Right lung (tissue), 5 donors: Measurements from ENCODE around the gene LDLRAD3. TPM values are rescaled to one million over a fixed set of nuclear protein-coding genes. Genes with fewer than 3 reads are reported as not detected.

Experiments used
- DNase-seq, 2 donors: peaks; one replicate each; pipeline ENCODE4 v3.0.0-alpha.2; 2013
- polyA plus RNA-seq, 5 donors: library from polyadenylated mRNA; unstranded; fragments of 120-200 nt; gene quantifications; one replicate each; pipeline versions ENCODE4 v1.2.1 to v1.2.3, GENCODE V29; 2013; ENCODE audit warnings: inconsistent platforms in 1 of 5, low replicate concordance in 1 of 5; ENCODE audit not compliant: insufficient read length in 5 of 5, insufficient read depth in 1 of 5

Gene LDLRAD3
- polyA plus RNA-seq, 5 donors, result 15.8 to 19.1 (median 16.6) TPM

DNA sequence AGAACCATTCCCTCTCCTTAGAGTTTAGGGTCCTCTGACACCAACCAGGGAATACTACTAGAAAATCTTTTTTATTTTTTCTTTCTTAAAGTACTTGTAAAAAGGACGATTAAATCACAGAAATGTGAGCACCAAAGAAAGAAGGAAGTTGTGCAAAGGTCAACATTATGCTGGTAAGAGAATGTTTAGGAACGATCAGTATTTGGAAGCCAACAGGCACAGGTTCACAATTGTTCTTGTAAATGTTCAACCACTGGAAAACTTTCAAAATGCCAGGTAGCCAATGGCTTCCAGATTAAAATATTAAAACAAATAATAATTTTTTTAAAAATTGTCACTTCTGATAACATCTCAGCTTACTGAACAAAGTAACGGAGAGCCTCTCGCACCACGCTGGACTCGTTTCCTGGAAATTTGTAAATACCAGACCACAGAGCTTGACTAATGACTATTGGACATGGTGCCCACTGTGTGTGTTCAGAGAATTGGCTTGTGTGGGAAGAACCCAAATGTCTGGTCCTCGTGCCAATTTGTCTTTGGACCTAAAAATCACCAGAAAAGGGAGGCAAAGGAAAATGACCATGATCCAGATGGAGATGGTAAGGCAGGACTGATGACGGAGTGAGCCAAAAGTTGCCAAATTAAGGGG lies 324.6 kb downstream of the LDLRAD3 start:
- DNase-seq, result no peak

DNA sequence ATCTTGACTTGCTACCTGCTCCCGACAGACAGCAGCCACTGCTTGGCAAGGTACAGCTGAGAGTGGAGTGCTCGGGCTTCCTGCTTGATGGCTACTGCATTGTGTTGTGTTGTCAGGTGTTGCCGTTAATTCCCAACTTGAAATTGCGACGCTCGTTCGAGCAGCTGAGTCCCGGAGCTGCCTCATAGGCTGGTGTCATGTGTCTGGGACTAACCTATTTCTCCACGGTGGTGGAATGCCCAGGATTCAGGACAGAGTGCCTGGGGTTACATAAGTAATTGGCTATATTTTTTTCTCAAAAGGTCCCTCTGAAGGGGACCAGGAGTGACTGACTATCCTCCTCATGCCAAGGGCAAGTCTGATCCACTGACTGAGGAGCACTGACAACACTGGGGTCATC lies 326.8 kb downstream of the LDLRAD3 start:
- DNase-seq, result no peak

DNA sequence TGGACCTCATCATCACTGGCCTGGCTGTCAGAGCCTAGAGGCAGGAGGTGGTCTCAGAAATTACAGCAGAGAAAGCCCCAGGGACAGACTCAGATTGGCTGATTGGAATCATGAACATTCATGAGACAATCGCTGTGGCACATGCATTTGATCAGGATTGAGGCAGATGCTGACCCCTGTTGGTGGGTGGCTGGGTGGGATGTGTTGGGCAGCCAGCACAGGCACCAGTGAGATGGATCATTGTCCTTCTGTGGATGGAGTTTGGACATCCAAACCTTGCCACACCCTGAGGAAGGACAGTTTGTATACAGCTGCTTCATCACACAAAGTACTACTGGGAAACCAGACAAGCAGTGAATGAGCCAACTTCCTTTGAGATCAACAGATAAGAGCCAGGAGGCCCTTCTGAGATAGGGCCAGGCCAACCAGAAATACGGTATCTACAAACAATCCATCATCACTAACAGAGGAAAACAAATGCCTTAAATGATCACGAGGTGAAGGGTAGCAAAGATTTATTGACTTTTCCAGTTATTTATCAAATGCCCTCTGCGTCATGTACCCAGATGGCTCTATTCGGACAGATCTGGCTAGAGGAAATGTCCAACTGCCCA lies 328.0 kb downstream of the LDLRAD3 start:
- DNase-seq, result no peak

DNA sequence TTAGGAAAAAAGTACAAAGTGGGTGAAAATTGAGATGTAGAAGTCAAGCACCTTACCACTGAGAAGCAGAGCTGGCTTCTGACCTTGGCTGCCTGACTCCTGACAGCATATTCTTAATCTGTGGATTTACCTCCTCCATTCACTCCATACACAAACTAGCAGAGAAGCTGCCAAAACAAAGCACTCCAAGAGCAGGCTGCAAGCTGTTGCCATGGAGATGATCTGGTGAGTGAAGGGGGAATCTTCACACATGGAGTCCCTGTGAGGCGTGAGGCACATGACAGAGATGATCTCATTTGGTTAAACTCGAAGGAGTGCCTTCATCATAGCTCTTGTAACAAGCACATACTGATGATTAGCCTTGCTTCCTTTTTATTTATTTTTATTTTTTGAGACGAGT lies 329.2 kb downstream of the LDLRAD3 start:
- no peak for DNase-seq

DNA sequence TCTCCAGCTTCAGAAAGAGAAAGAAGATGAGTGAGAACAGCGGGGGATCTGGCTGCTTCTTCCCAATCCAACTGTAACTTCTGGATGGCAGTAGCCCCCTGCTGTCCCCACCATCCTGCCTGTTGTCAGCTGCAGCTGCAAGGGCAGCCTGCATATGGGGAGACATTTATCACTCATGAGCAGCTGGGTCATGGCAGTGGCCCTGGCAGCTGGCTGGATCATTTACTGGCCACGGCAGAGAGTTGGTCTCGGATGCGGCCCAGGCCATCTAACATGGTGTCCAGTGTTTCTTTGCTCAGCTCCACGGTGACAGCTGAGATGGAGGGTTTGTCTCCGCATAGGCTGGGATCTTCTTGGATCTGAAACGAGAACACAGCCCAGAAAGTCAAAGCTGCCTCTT lies 330.6 kb downstream of the LDLRAD3 start:
- DNase-seq, result no peak

DNA sequence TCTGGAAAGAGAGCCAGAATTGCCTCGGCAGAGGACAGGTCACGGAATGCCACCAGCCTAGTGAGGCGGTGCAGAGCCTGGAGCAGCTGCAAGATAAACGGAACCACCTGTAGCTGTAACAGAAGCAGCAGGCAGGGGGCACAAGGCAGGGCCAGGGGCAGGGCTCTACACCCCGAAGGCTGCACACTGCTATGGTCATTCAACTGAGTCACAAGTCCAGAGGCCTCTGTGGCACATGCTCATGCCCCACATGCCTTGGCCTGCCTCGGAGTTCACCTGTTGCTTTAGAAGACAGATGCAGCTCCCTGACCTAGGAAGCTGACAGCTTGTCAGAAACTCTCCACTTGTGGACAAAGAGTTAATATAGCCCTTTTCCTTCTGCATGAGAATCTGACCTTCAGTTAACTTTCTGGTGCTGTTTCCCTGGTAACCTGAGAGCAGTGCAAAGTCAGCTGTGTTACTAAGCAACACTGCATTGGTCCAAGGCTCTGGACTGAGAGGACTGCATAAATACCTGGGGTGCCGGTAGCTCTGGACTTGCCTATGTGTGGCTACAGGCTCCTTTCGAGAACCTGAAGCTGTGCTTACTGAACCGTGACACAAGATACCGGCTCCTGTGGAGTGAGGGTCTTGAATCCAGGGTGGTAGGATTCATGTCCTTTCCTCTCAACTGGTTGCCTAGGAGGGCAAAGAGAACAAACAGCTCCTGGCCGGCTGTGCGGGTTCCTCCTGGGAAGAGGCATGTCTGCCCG lies 334.8 kb downstream of the LDLRAD3 start:
- DNase-seq, result no peak

DNA sequence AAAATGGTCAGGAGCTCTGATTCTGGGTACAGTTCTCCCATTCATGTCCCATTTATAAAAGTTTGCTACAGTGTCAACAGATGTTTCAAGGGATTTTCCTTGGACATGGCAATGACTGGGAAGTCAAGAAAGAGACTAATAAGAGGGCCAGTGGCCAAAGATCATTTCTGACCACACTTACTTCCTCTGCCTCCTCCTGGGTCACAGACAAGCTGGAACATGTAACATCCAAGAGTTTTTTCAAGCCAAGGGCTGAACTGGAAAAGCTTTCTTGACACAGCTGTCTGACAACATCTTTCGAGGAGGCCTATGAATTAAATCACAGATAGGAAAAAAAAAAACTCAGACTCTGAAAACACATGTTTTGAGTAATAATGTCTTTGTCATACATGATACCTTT lies 336.7 kb downstream of the LDLRAD3 start:
- DNase-seq, result no peak
